Measurements from ENCODE around the gene CD99. TPM values are rescaled to one million over a fixed set of nuclear protein-coding genes. Genes with fewer than 3 reads are reported as not detected.
A peak's percentile ranks its signal among the peaks of the same experiment; 100 is the strongest.
"Not testable (repeated sequence)": the region's sequence is repeated elsewhere in the genome, so short reads cannot be mapped to it uniquely, and the experiment has no call there.

CD99 gene
- polyA plus RNA-seq, 1 of the 3 experiments (the other 2 are of a cell fraction), result 346 TPM

- peaks cover 2 to 11% of the 10 kb centered on the region in 2 experiments for H3K36me3 ChIP-seq (replicated peaks in 1 of 2; ENCODE audit: control insufficient read depth in 1 of 2, insufficient read depth in 2 of 2, low read length in 1 of 2)
- ChIA-PET POLR2A (no interaction called here), CTCF (no interaction called here)
- no peaks in the 10 kb centered on the region for H4K20me1 ChIP-seq (ENCODE audit: insufficient read depth)
- no peaks in the 10 kb centered on the region; the same call in 1 of the 2 replicates for H3K27me3 ChIP-seq (ENCODE audit: insufficient read depth)
- H3K4me3 ChIP-seq (ENCODE audit: low read depth in 2 of 2, low read length in 1 of 2), result no peak overlapping the region
- H3K27ac ChIP-seq (ENCODE audit: low read depth in 2 of 2, low read length in 1 of 2), result no peak overlapping the region
- DNase-seq, result no peak
- 65% methylated on average over 3 of the region's 3 CpGs for WGBS (ENCODE audit: low lambda C conversion rate)
- H3K4me2 ChIP-seq, result no peak overlapping the region
- H3K9ac ChIP-seq, result no peak overlapping the region
- TF ChIP-seq SIN3A (IDR thresholded peaks at IDR 0.05; ENCODE audit: borderline replicate concordance, low read depth, low read length) (no peak), TAF1 (IDR thresholded peaks at IDR 0.05; ENCODE audit: borderline replicate concordance, low read depth, low read length) (no peak), FOSL2 (IDR thresholded peaks at IDR 0.05; ENCODE audit: borderline replicate concordance, low read depth) (no peak), ZBTB33 (IDR thresholded peaks at IDR 0.05; ENCODE audit: borderline replicate concordance, low read depth) (no peak), USF2 (IDR thresholded peaks at IDR 0.05; ENCODE audit: borderline replicate concordance, low read depth, low read length) (no peak), POLR2AphosphoS5 (IDR thresholded peaks at IDR 0.05; ENCODE audit: low read depth, low read length) (no peak), MAX (IDR thresholded peaks at IDR 0.05; ENCODE audit: low read depth) (no peak), GATA2 (CRISPR knock-in tag; IDR thresholded peaks at IDR 0.05) (no peak), GABPA (IDR thresholded peaks at IDR 0.05; ENCODE audit: low read depth) (no peak), CTCF (IDR thresholded peaks at IDR 0.05) (no peak), PBX3 (IDR thresholded peaks at IDR 0.05) (no peak), RFX5 (IDR thresholded peaks at IDR 0.05; ENCODE audit: low read length) (no peak), IRF3 (IDR thresholded peaks at IDR 0.05; ENCODE audit: low read depth, low read length) (no peak), NRF1 (IDR thresholded peaks at IDR 0.05; ENCODE audit: low read depth, low read length) (no peak), ELF1 (IDR thresholded peaks at IDR 0.05) (no peak), TEAD4 (IDR thresholded peaks at IDR 0.05; ENCODE audit: borderline replicate concordance, insufficient read depth) (no peak), TCF12 (IDR thresholded peaks at IDR 0.05) (no peak), REST (IDR thresholded peaks at IDR 0.05; ENCODE audit: low read depth, low read length) (no peak)
- no peaks in the 10 kb centered on the region for H3F3A ChIP-seq (replicated peaks; ENCODE audit: insufficient read depth)
- no peak overlapping the region for H2AFZ ChIP-seq (ENCODE audit: low read depth)
- H3K9me2 ChIP-seq, result no peaks in the 10 kb centered on the region
- no peaks in the 10 kb centered on the region for H3K9me3 ChIP-seq
- peaks cover 0 to 7% of the 10 kb centered on the region in 2 experiments; a peak in 1 of 4 replicates for H3K4me1 ChIP-seq (ENCODE audit: control insufficient read depth in 1 of 2, insufficient read depth in 2 of 2, low read depth in 1 of 2, low read length in 1 of 2)
- H3K79me2 ChIP-seq (ENCODE audit: insufficient read depth), result no peaks in the 10 kb centered on the region
Measured at GRCh38 chrX:2741386-2741785, 50.3 kb downstream of the CD99 start.

GRCh38 chrX:2746250-2746649 is 55.2 kb downstream of the CD99 start:
- H3F3A ChIP-seq (replicated peaks; ENCODE audit: insufficient read depth); H3K4me1 ChIP-seq (ENCODE audit: control insufficient read depth in 1 of 2, insufficient read depth in 2 of 2, low read depth in 1 of 2, low read length in 1 of 2); DNase-seq; H3K9ac ChIP-seq; H3K9me3 ChIP-seq; H3K4me2 ChIP-seq; CTCF ChIA-PET; H3K27me3 ChIP-seq (ENCODE audit: insufficient read depth); H3K36me3 ChIP-seq (replicated peaks in 1 of 2; ENCODE audit: control insufficient read depth in 1 of 2, insufficient read depth in 2 of 2, low read length in 1 of 2); POLR2A ChIA-PET; H2AFZ ChIP-seq (ENCODE audit: low read depth); H4K20me1 ChIP-seq (ENCODE audit: insufficient read depth); H3K4me3 ChIP-seq (ENCODE audit: low read depth in 2 of 2, low read length in 1 of 2); H3K9me2 ChIP-seq; H3K79me2 ChIP-seq (ENCODE audit: insufficient read depth): not testable (repeated sequence)
- peak overlapping the region in 1 of 2 experiments; percentile 45; a peak in 1 of 4 replicates for H3K27ac ChIP-seq (ENCODE audit: low read depth in 2 of 2, low read length in 1 of 2)
- WGBS (ENCODE audit: low lambda C conversion rate), result 31% methylated on average over 6 of the region's 6 CpGs
